ENCODE results near the gene DDX47.

DDX47 gene

DNA sequence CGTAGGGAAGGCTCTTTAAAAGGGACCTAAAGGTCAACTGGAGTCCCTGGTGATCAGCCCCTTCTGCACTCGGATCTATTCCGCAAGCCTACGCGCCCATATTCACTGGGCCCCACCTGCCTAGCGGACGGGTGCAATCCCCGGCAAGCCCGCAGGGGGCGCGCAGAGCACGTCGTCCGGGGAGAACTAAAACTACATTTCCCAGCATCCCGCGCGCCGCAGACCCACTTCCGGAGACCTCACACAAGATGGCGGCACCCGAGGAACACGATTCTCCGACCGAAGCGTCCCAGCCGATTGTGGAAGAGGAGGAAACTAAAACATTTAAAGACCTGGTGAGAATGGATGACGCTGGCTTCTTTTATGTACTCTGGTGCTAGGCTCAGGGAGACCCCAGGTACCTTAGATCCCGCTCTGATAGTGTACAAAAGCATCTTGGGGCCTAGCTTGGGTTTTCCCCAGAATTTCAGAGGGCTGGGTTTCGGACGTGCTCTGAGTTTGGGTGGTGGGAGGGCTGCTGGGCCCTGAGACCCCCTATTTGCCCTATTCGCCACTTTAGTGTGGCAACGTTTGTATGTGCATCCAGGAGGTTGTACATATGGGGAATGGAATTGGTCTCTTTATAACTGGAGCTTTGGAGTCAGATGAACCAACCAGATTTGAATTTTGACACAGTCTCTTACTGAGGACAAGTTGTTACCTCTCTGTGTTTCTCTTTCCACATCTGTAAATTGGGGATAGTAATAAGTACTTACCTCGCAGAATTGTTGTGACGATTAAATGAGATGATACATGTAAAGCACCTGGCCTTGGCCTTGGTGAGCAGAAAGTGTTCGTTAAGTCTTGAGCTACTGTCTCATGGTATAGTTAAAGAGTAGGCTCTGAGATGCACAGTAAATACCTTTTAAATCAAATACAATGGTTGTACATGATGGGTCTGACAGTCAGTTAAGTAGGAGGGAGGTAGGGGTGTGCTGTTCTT is at the start of gene DDX47:
DDX47 (plus strand) TSS at position 227 of the 982 bp plus-strand sequence; CDS start at position 249, 22 bp downstream.
- Mint-ChIP-seq H3K27ac (peak within 1 kb of the TSS; percentile 90 to 99), H3K9me3 (no peaks in the 10 kb centered on the region), H3K27me3 (no peaks in the 10 kb centered on the region), H3K4me1 (peaks cover 72% of the 10 kb centered on the region), H3K4me3 (peak within 1 kb of the TSS; percentile 84 to 96)
- peak; percentile 92 for ATAC-seq
- DNase-seq: peak; percentile 96 to 97

DNA sequence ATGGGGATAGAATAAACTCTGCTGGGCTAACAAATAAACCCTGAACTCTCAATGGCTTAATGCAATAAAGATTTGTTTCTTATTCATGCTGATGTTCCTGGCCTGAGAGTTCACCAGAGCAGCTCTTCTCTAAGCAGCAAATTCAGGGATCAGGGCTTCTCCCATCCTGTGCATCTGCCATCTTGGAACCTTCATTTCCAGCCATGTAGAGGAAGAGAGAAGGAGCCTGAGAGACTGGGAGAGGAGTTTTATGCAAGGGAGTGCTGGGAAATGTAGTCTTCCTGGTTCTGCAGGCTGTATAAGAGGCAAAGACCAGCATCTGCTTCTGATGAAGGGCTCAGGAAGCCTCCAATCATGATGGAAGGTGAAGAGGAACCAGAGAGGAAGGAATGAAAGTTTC is 48.3 kb upstream of the DDX47 start:
- ATAC-seq (no peak), DNase-seq (no peak)
- no peak overlapping the region for H3K4me3 Mint-ChIP-seq
- no peaks in the 10 kb centered on the region for H3K4me1 Mint-ChIP-seq
- no peaks in the 10 kb centered on the region for H3K27me3 Mint-ChIP-seq
- no peak overlapping the region for H3K27ac Mint-ChIP-seq
- peaks cover 2 to 4% of the 10 kb centered on the region in 2 donors for H3K9me3 Mint-ChIP-seq

GRCh38 chr12:12770262-12770661 is 42.9 kb upstream of the DDX47 start:
- no peaks in the 10 kb centered on the region for H3K27me3 Mint-ChIP-seq
- DNase-seq (no peak), ATAC-seq (no peak)
- no peak overlapping the region for H3K27ac Mint-ChIP-seq
- H3K9me3 Mint-ChIP-seq: peaks cover 14 to 16% of the 10 kb centered on the region in 2 donors
- H3K4me3 Mint-ChIP-seq: no peak overlapping the region
- no peaks in the 10 kb centered on the region for H3K4me1 Mint-ChIP-seq

DNA sequence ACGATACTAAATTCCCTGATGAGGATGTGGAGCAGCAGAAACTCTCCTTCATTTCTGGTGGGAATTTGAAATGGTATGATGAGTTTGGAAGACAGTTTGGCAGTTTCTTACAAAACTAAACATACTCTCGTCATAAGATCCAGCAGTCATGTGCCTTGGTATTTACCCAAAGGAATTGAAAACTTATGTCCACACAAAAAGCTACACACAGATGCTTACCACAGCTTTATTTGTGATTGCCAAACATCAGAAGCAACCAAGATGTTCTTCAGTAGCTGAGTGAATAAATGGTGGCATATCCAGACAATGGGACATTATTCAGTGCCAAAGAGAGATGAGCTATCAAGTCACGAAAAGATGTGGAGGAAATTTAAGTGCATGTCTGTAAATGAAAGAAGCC is 38.4 kb upstream of the DDX47 start:
- no peaks in the 10 kb centered on the region for H3K4me1 Mint-ChIP-seq
- H3K27ac Mint-ChIP-seq: no peak overlapping the region
- no peak for ATAC-seq
- no peak overlapping the region for H3K4me3 Mint-ChIP-seq
- no peak for DNase-seq
- peaks cover 10 to 15% of the 10 kb centered on the region in 2 donors for H3K9me3 Mint-ChIP-seq
- no peaks in the 10 kb centered on the region for H3K27me3 Mint-ChIP-seq

GRCh38 chr12:12776261-12776660 is 36.9 kb upstream of the DDX47 start:
- Mint-ChIP-seq H3K4me1 (no peaks in the 10 kb centered on the region), H3K4me3 (no peak overlapping the region), H3K27ac (no peak overlapping the region), H3K27me3 (no peaks in the 10 kb centered on the region), H3K9me3 (peaks cover 6 to 12% of the 10 kb centered on the region in 2 donors)
- DNase-seq (no peak), ATAC-seq (no peak)

DNA sequence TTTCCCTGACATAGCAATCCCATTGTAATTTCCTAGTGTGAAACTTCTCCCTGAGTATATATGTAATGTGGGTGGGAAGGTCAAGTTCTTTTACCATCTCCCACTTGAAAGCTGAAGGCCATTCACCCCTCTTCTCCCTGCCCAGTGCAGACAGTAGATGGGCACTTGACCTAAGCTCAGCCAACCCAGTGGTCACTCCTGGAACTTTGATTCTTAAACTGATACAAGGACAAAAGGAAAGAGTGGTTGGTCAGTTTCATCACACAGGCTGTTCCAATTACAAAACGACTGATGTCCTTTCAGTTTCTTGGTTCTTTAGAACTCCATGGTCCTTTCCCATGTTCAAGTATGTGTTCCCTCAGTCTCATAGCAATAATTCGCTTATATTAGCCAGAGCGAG is 36.1 kb upstream of the DDX47 start:
- no peak for DNase-seq
- Mint-ChIP-seq H3K27ac (no peak overlapping the region), H3K27me3 (no peaks in the 10 kb centered on the region), H3K9me3 (peaks cover 6 to 10% of the 10 kb centered on the region in 2 donors), H3K4me3 (no peak overlapping the region), H3K4me1 (no peaks in the 10 kb centered on the region)
- ATAC-seq: no peak

- H3K27me3 Mint-ChIP-seq: no peaks in the 10 kb centered on the region
- no peak overlapping the region for H3K27ac Mint-ChIP-seq
- no peaks in the 10 kb centered on the region for H3K4me1 Mint-ChIP-seq
- no peak overlapping the region for H3K4me3 Mint-ChIP-seq
- ATAC-seq: no peak
- DNase-seq: no peak
- peaks cover 0 to under 1% of the 10 kb centered on the region in 2 donors for H3K9me3 Mint-ChIP-seq
Measured at GRCh38 chr12:12779007-12779406, 34.1 kb upstream of the DDX47 start.

- Mint-ChIP-seq H3K27ac (no peak overlapping the region), H3K4me3 (no peak overlapping the region), H3K4me1 (no peaks in the 10 kb centered on the region), H3K27me3 (no peaks in the 10 kb centered on the region), H3K9me3 (no peaks in the 10 kb centered on the region)
- no peak for DNase-seq
- ATAC-seq: no peak
Measured at GRCh38 chr12:12779529-12779928, 33.6 kb upstream of the DDX47 start.

DNA sequence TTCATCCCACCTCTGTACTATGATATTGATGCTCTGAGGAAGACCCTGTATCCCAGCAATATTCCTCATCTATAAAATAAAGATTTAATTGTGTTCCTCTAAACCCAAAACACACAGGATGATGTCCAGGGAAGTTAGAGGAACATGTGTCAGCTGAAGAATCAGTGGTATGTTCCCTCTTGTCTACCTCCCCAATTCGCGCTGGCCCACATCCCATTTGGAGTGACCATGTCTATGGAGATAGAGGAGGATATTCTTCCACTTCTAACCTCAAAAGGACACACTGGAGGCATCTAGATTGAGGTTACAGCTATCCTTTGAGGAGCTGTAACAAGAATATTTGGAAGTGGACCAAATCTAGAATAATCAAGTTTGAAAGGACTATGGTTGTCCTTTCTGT is 29.0 kb upstream of the DDX47 start:
- ATAC-seq (no peak), DNase-seq (no peak)
- H3K4me3 Mint-ChIP-seq: no peak overlapping the region
- H3K27me3 Mint-ChIP-seq: no peaks in the 10 kb centered on the region
- H3K9me3 Mint-ChIP-seq: no peaks in the 10 kb centered on the region
- H3K4me1 Mint-ChIP-seq: peaks cover 39% of the 10 kb centered on the region
- H3K27ac Mint-ChIP-seq: no peak overlapping the region

- Mint-ChIP-seq H3K27me3 (no peaks in the 10 kb centered on the region), H3K27ac (peak within 1 kb of the TSS in 1 of 2 donors; percentile 61), H3K4me3 (peak within 1 kb of the TSS; percentile 93 to 94), H3K4me1 (peaks cover 43% of the 10 kb centered on the region), H3K9me3 (no peaks in the 10 kb centered on the region)
- DNase-seq (no peak), ATAC-seq (no peak)
Measured at GRCh38 chr12:12784911-12785814, 28.0 kb upstream of the DDX47 start, which contains the start of gene APOLD1. APOLD1 (plus strand) TSS chr12:12785659; CDS start chr12:12785692, 33 bp downstream.

GRCh38 chr12:12786351-12786705 is 26.8 kb upstream of the DDX47 start:
- Mint-ChIP-seq H3K27me3 (no peaks in the 10 kb centered on the region), H3K9me3 (no peaks in the 10 kb centered on the region), H3K4me3 (peak overlapping the region; percentile 93 to 94), H3K27ac (peak overlapping the region in 1 of 2 donors; percentile 61), H3K4me1 (peaks cover 43% of the 10 kb centered on the region)
- ATAC-seq: peak; percentile 19
- DNase-seq: no peak

DNA sequence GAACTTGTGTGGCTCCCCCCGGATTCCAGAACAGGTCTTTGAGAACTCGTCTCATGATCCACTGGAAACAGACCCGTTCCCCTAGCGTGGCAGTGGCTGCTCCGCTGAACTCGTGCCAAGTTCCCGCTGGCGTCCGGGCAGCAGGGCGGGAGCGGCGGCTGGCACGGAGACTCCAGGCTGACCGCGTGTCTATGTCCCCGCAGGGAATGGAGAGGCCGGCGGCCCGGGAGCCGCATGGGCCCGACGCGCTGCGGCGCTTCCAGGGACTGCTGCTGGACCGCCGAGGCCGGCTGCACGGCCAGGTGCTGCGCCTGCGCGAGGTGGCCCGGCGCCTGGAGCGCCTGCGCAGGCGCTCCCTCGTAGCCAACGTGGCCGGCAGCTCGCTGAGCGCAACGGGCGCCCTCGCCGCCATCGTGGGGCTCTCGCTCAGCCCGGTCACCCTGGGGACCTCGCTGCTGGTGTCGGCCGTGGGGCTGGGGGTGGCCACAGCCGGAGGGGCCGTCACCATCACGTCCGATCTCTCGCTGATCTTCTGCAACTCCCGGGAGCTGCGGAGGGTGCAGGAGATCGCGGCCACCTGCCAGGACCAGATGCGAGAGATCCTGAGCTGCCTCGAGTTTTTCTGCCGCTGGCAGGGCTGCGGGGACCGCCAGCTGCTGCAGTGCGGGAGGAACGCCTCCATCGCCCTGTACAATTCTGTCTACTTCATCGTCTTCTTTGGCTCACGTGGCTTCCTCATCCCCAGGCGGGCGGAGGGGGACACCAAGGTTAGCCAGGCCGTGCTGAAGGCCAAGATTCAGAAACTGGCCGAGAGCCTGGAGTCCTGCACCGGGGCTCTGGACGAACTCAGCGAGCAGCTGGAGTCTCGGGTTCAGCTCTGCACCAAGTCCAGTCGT is 26.2 kb upstream of the DDX47 start:
- Mint-ChIP-seq H3K27me3 (no peaks in the 10 kb centered on the region), H3K9me3 (no peaks in the 10 kb centered on the region), H3K27ac (peak overlapping the region; percentile 93 to 98), H3K4me1 (peaks cover 43% of the 10 kb centered on the region), H3K4me3 (peak overlapping the region; percentile 93 to 94)
- ATAC-seq (peak; percentile 91), DNase-seq (peak; percentile 72 to 73)

DNA sequence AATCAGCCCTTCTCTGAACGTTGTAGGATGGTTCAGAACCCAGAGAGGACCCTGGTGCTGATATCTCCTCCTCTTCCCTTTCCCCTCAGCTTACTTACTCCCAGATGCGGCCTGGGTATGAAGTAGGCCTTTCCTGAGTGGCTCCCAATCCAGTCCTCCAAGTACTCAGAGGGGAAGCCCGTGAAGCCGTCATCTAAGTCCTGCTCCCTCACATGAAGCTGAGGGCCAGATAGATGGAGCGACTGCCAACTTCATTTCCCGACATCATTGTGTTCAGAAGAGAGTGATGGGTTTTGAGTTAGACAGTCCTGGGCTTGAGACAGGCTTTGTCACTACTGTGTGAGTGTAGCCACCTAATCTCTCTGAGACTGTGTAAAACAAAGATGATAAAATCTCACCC is 25.0 kb upstream of the DDX47 start:
- peak overlapping the region; percentile 93 to 94 for H3K4me3 Mint-ChIP-seq
- H3K9me3 Mint-ChIP-seq: no peaks in the 10 kb centered on the region
- no peaks in the 10 kb centered on the region for H3K27me3 Mint-ChIP-seq
- DNase-seq: no peak
- ATAC-seq: peak; percentile 44
- H3K4me1 Mint-ChIP-seq: peaks cover 43% of the 10 kb centered on the region
- peak overlapping the region in 1 of 2 donors; percentile 76 for H3K27ac Mint-ChIP-seq

GRCh38 chr12:12788675-12789368 is 24.3 kb upstream of the DDX47 start:
- ATAC-seq: peak; percentile 77
- peak overlapping the region; percentile 78 to 82 for H3K27ac Mint-ChIP-seq
- no peaks in the 10 kb centered on the region for H3K9me3 Mint-ChIP-seq
- H3K27me3 Mint-ChIP-seq: no peaks in the 10 kb centered on the region
- H3K4me3 Mint-ChIP-seq: peak overlapping the region; percentile 42 to 63
- peak; percentile 40 to 65 for DNase-seq
- H3K4me1 Mint-ChIP-seq: peaks cover 43% of the 10 kb centered on the region
